H9 (cell line): ENCODE data around the gene ISCU. TPM values are rescaled to one million over a fixed set of nuclear protein-coding genes. Genes with fewer than 3 reads are reported as not detected.

Source experiments
- DNase-seq: peaks from one replicate; pipeline ENCODE4 v3.0.0-alpha.2; 2017
- H2AFZ ChIP-seq: one replicate; pipeline ENCODE4 v1.6.1; 2013; ENCODE audit warnings: mild to moderate bottlenecking, low read length, control low read depth, moderate library complexity
- H2AK5ac ChIP-seq: 2 replicates; pipeline ENCODE4 v1.6.1; 2013; ENCODE audit warnings: low read length, control low read depth, mixed read lengths; ENCODE audit not compliant: insufficient read length
- H2BK120ac ChIP-seq: one replicate; pipeline ENCODE4 v1.6.1; 2013; ENCODE audit warnings: low read depth, mild to moderate bottlenecking, low read length, control low read depth, inconsistent platforms; ENCODE audit not compliant: poor library complexity, severe bottlenecking
- H2BK12ac ChIP-seq: 2 replicates; pipeline ENCODE4 v1.6.1; 2013; ENCODE audit warnings: low read length, control low read depth, mixed read lengths, low read depth; ENCODE audit not compliant: insufficient read length
- H2BK15ac ChIP-seq: 2 replicates; pipeline ENCODE4 v1.6.1; 2013; ENCODE audit warnings: low read depth, low read length, control low read depth
- H2BK20ac ChIP-seq: one replicate; pipeline ENCODE4 v1.6.1; 2013; ENCODE audit warnings: low read depth, mild to moderate bottlenecking, low read length, control low read depth, inconsistent platforms; ENCODE audit not compliant: poor library complexity, severe bottlenecking
- H2BK5ac ChIP-seq: 2 replicates; pipeline ENCODE4 v1.6.1; 2013; ENCODE audit warnings: low read length, control low read depth, mixed read lengths; ENCODE audit not compliant: insufficient read length
- H3K14ac ChIP-seq: 2 replicates; pipeline ENCODE4 v1.6.1; 2013; ENCODE audit warnings: low read length, control low read depth; ENCODE audit not compliant: insufficient read depth
- H3K18ac ChIP-seq: 2 replicates; pipeline ENCODE4 v1.6.1; 2013; ENCODE audit warnings: low read depth, mild to moderate bottlenecking, mixed read lengths, low read length, control low read depth; ENCODE audit not compliant: insufficient read length
- H3K23ac ChIP-seq: 2 replicates; pipeline ENCODE4 v1.6.1; 2013; ENCODE audit warnings: low read length, control low read depth, mixed read lengths, low read depth; ENCODE audit not compliant: insufficient read length
- H3K23me2 ChIP-seq: 2 replicates; pipeline ENCODE4 v1.6.1; 2013; ENCODE audit warnings: low read depth, mild to moderate bottlenecking, mixed read lengths, low read length, control low read depth; ENCODE audit not compliant: insufficient read length, poor library complexity, severe bottlenecking
- H3K27ac ChIP-seq: 2 replicates; pipeline ENCODE4 v1.5.1; 2013; ENCODE audit warnings: low read length, control low read depth, mixed read lengths, low read depth; ENCODE audit not compliant: insufficient read length
- H3K27me3 ChIP-seq: 2 replicates; pipeline ENCODE4 v1.6.1; 2013; ENCODE audit warnings: low read length, control low read depth, inconsistent platforms; ENCODE audit not compliant: insufficient read depth
- H3K4ac ChIP-seq: 2 replicates; pipeline ENCODE4 v1.6.1; 2013; ENCODE audit warnings: low read depth, mild to moderate bottlenecking, control low read depth, inconsistent platforms, low read length, moderate library complexity
- H3K4me1 ChIP-seq: 2 replicates; pipeline ENCODE4 v1.6.1; 2013; ENCODE audit warnings: low read length, control low read depth, inconsistent platforms; ENCODE audit not compliant: insufficient read depth
- H3K4me2 ChIP-seq: 2 replicates; pipeline ENCODE4 v1.6.1; 2013; ENCODE audit warnings: low read length, control low read depth, mixed read lengths; ENCODE audit not compliant: insufficient read length, insufficient read depth
- H3K56ac ChIP-seq: 2 replicates; pipeline ENCODE4 v1.6.1; 2013; ENCODE audit warnings: low read depth, mild to moderate bottlenecking, mixed read lengths, low read length, control low read depth; ENCODE audit not compliant: insufficient read length
- H3K79me1 ChIP-seq: 2 replicates; pipeline ENCODE4 v1.6.1; 2013; ENCODE audit warnings: low read depth, mild to moderate bottlenecking, moderate library complexity, low read length, control low read depth, inconsistent platforms; ENCODE audit not compliant: insufficient read depth, poor library complexity, severe bottlenecking
- H3K79me2 ChIP-seq: 2 replicates; pipeline ENCODE4 v1.6.1; 2013; ENCODE audit warnings: low read length, control low read depth, inconsistent platforms; ENCODE audit not compliant: insufficient read depth
- H3K9ac ChIP-seq: 2 replicates; pipeline ENCODE4 v1.6.1; 2013; ENCODE audit warnings: low read length, control low read depth, mixed read lengths; ENCODE audit not compliant: insufficient read length; ENCODE audit errors: extremely low read depth
- H3K9me3 ChIP-seq: one replicate; pipeline ENCODE4 v1.6.1; 2013; ENCODE audit warnings: low read depth, low read length, inconsistent platforms; ENCODE audit not compliant: control insufficient read depth
- H3T11ph ChIP-seq: one replicate; pipeline ENCODE4 v1.6.1; 2013; ENCODE audit warnings: mild to moderate bottlenecking, low read length, control low read depth, inconsistent platforms
- H4K20me1 ChIP-seq: one replicate; pipeline ENCODE4 v1.6.1; 2013; ENCODE audit not compliant: control insufficient read depth, insufficient read length, insufficient read depth
- H4K5ac ChIP-seq: 2 replicates; pipeline ENCODE4 v1.6.1; 2013; ENCODE audit warnings: low read depth, mild to moderate bottlenecking, mixed read lengths, low read length, control low read depth; ENCODE audit not compliant: insufficient read length
- H4K8ac ChIP-seq: replicated peaks from 2 replicates; pipeline ENCODE4 v1.6.1; 2013; ENCODE audit warnings: low read length, control low read depth, mixed read lengths, low read depth; ENCODE audit not compliant: insufficient read length
- H4K91ac ChIP-seq: 2 replicates; pipeline ENCODE4 v1.6.1; 2013; ENCODE audit warnings: low read depth, mild to moderate bottlenecking, moderate library complexity, mixed read lengths, low read length, control low read depth; ENCODE audit not compliant: insufficient read length
- H3K27ac Mint-ChIP-seq, 3 experiments: 2 replicates in 2 of 3; 3 replicates in 1 of 3; pipeline ENCODE4 v1.8.0; 2020 to 2021; ENCODE audit warnings: mixed read lengths in 3 of 3, mild to moderate bottlenecking in 1 of 3, moderate library complexity in 1 of 3
- H3K27me3 Mint-ChIP-seq: 2 replicates; pipeline ENCODE4 v1.8.0; 2021; ENCODE audit warnings: low read depth, mild to moderate bottlenecking, moderate library complexity, mixed read lengths
- H3K36me3 Mint-ChIP-seq, 3 experiments: 2 replicates in 2 of 3; 3 replicates in 1 of 3; pipeline ENCODE4 v1.8.0; 2020 to 2021; ENCODE audit warnings: low read depth in 3 of 3, mixed read lengths in 3 of 3; ENCODE audit not compliant: insufficient read depth in 1 of 3
- H3K4me1 Mint-ChIP-seq, 2 experiments: 2 replicates each; pipeline ENCODE4 v1.8.0; 2020; ENCODE audit warnings: mixed read lengths in 2 of 2
- H3K4me3 Mint-ChIP-seq, 2 experiments: 2 replicates in 1 of 2; 3 replicates in 1 of 2; pipeline ENCODE4 v1.8.0; 2020 to 2021; ENCODE audit warnings: mild to moderate bottlenecking in 2 of 2, mixed read lengths in 2 of 2, moderate library complexity in 1 of 2
- H3K9me3 Mint-ChIP-seq, 2 experiments: 2 replicates in 1 of 2; 3 replicates in 1 of 2; pipeline ENCODE4 v1.8.0; 2020; ENCODE audit warnings: mild to moderate bottlenecking in 2 of 2, mixed read lengths in 2 of 2, moderate library complexity in 1 of 2
- CTCF ChIP-seq: fragments of 200-600 bp; sonication (generic); conservative IDR thresholded peaks from 3 replicates; pipeline ENCODE4 v1.8.0; 2021; ENCODE audit warnings: antibody characterized with exemption, mild to moderate bottlenecking
- WGBS: extraction: QIAGEN DNeasy Blood & Tissue Kit; methylation state at CpG from one replicate; pipeline ENCODE4 v1.1.7; 2013; ENCODE audit warnings: missing lambda C conversion rate, low lambda C conversion rate, mixed read lengths; ENCODE audit not compliant: insufficient read length; ENCODE audit errors: extremely low coverage; 5-methylcytosine and 5-hydroxymethylcytosine counted together
- total RNA-seq: library from RNA; stranded (reverse); gene quantifications from 2 replicates; pipeline ENCODE4 v1.2.1, GENCODE V29; 2021

The ISCU gene
- total RNA-seq, 1 experiment from 2014 or later: 64.9 TPM

GRCh38 chr12:108602976-108603704, 40.7 kb downstream of the ISCU start:
- Mint-ChIP-seq H3K4me1 (peaks cover 12 to 20% of the 10 kb centered on the region in 2 experiments), H3K27ac (no peak overlapping the region), H3K27me3 (peaks cover 2% of the 10 kb centered on the region), H3K9me3 (no peaks in the 10 kb centered on the region; a peak in 1 of 5 replicates), H3K36me3 (no peaks in the 10 kb centered on the region), H3K4me3 (no peak overlapping the region)
- Histone ChIP-seq H3K9ac (no peak overlapping the region), H4K20me1 (no peaks in the 10 kb centered on the region), H3K27ac (no peak overlapping the region), H3K4me2 (no peak overlapping the region), H3K23me2 (no peaks in the 10 kb centered on the region), H3K79me2 (no peaks in the 10 kb centered on the region), H3K79me1 (no peaks in the 10 kb centered on the region), H2BK12ac (no peak overlapping the region), H2BK20ac (no peak overlapping the region), H2AFZ (no peak overlapping the region), H3K56ac (no peak overlapping the region), H4K8ac (no peak overlapping the region), H2AK5ac (no peak overlapping the region), H3K23ac (no peak overlapping the region), H2BK120ac (no peak overlapping the region), H2BK15ac (no peak overlapping the region), H4K5ac (no peak overlapping the region), H4K91ac (no peak overlapping the region), H3K18ac (no peak overlapping the region), H3T11ph (no peak overlapping the region), H2BK5ac (no peak overlapping the region), H3K14ac (no peak overlapping the region), H3K4me1 (no peaks in the 10 kb centered on the region), H3K27me3 (no peaks in the 10 kb centered on the region), H3K4ac (no peak overlapping the region), H3K9me3 (no peaks in the 10 kb centered on the region)
- WGBS: no CpG with 5 or more reads among the region's 15 CpGs
- DNase-seq: no peak
- no peak for TF ChIP-seq CTCF
